ENCODE measurements around the gene CD22. TPM values are rescaled to one million over a fixed set of nuclear protein-coding genes. Genes with fewer than 3 reads are reported as not detected.

The CD22 gene
- total RNA-seq, 1 donor: not detected

DNA sequence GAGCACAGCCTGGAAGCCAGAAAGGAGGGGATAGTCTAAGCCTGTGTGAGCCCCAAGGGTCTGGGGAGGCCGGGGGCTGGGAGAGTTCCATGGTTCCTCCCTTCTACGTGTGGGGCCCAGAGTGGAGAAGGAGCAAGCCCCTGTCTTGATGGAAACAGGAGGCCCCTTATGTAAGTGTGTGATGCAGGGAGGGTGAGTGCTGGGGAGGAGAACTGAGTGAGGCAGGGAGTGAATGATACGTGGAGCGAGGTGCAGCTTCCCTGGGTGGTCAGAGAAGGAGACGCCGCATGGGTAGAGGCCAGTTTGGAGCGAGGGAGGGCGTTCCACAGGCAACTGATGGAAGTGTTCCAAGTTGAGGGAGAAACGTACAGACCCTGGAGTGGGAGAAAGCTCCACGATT, 21.1 kb upstream of the CD22 start:
- no peak for DNase-seq (ENCODE audit: insufficient read length, low spot score, missing footprints)
- no peaks in the 10 kb centered on the region for H4K20me1 ChIP-seq (ENCODE audit: insufficient read depth, low read length)

DNA sequence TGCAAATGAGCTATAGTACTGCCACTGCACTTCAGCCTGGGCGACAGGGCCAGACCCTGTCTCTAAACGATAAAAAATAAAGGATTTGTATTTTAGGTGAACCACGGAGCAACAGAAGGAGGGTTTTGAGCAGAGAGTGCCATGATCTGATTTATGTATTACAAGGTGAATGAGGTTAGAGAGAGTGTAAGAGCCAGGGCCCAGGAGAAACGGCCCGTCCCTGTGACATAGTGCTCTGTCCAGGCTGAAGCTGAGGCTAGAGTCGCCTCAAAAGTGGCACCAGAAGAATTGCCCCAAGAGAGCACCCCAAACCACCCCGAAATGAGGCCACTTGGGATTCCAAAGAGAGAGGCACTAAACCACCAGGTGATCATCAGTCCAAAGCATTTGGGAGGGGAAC, 20.1 kb upstream of the CD22 start:
- no peaks in the 10 kb centered on the region for H3K4me1 ChIP-seq (ENCODE audit: insufficient read depth, low read length)
- DNase-seq (ENCODE audit: insufficient read length, low spot score, missing footprints): no peak

More for the DNA sequence above, 21.1 kb upstream of the CD22 start:
- Histone ChIP-seq H3K4me3 (ENCODE audit: insufficient read depth, low read length) (no peak overlapping the region), H3K79me2 (ENCODE audit: insufficient read depth, low read length) (no peaks in the 10 kb centered on the region), H3K4me2 (ENCODE audit: insufficient read depth, low read length) (no peak overlapping the region), H2AFZ (ENCODE audit: low read length) (no peak overlapping the region), H3K36me3 (ENCODE audit: insufficient read depth, low read length) (no peaks in the 10 kb centered on the region), H3K27ac (ENCODE audit: low read depth, low read length) (no peak overlapping the region), H3K4me1 (ENCODE audit: insufficient read depth, low read length) (no peaks in the 10 kb centered on the region), H3K27me3 (ENCODE audit: insufficient read depth, low read length) (no peaks in the 10 kb centered on the region), H3K9me3 (ENCODE audit: low read depth, low read length) (no peaks in the 10 kb centered on the region)
- TF ChIP-seq, protein P1, sequence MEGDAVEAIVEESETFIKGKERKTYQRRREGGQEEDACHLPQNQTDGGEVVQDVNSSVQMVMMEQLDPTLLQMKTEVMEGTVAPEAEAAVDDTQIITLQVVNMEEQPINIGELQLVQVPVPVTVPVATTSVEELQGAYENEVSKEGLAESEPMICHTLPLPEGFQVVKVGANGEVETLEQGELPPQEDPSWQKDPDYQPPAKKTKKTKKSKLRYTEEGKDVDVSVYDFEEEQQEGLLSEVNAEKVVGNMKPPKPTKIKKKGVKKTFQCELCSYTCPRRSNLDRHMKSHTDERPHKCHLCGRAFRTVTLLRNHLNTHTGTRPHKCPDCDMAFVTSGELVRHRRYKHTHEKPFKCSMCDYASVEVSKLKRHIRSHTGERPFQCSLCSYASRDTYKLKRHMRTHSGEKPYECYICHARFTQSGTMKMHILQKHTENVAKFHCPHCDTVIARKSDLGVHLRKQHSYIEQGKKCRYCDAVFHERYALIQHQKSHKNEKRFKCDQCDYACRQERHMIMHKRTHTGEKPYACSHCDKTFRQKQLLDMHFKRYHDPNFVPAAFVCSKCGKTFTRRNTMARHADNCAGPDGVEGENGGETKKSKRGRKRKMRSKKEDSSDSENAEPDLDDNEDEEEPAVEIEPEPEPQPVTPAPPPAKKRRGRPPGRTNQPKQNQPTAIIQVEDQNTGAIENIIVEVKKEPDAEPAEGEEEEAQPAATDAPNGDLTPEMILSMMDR (IDR thresholded peaks at IDR 0.05; ENCODE audit: extremely low read depth, low read depth, low read length): no peak

DNA sequence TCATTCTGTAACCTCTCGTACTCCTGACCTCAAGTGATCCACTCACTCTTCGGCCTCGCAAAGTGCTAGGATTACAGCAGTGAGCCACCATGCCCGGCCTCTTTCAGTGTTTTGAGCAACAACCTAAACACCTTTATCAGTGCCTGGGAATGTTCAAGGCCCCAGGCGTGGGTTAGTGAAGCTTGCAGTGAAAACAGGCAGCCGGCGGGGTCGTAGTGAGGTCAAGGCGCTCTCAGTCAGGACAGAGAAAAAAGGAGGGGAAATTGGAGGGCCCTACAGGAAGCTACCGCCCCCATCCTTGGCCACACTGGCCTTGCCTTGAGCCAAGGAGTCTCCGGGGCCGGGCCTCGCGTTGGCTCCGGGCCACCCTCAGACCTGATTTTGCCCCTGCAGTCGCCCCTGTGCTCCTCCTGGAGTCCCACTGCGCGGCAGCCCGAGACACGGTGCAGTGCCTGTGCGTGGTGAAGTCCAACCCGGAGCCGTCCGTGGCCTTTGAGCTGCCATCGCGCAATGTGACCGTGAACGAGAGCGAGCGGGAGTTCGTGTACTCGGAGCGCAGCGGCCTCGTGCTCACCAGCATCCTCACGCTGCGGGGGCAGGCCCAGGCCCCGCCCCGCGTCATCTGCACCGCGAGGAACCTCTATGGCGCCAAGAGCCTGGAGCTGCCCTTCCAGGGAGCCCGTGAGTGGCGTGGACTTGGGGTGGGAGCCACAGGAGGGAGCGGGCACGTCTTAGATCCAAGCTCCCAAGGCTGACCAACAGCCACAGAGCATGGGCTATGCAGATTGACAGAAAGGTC, 19.3 kb upstream of the CD22 start:
- peak; percentile 30 for DNase-seq (ENCODE audit: insufficient read length, low spot score, missing footprints)

More for the DNA sequence above, 20.1 kb upstream of the CD22 start:
- peak overlapping the region; percentile 47 for H2AFZ ChIP-seq (ENCODE audit: low read length)
- no peaks in the 10 kb centered on the region for H3K27me3 ChIP-seq (ENCODE audit: insufficient read depth, low read length)
- H3K36me3 ChIP-seq (ENCODE audit: insufficient read depth, low read length): no peaks in the 10 kb centered on the region
- H3K4me3 ChIP-seq (ENCODE audit: insufficient read depth, low read length): no peak overlapping the region
- H4K20me1 ChIP-seq (ENCODE audit: insufficient read depth, low read length): no peaks in the 10 kb centered on the region
- TF ChIP-seq, protein P1 (IDR thresholded peaks at IDR 0.05; ENCODE audit: extremely low read depth, low read depth, low read length): no peak
- no peaks in the 10 kb centered on the region for H3K9me3 ChIP-seq (ENCODE audit: low read depth, low read length)
- no peak overlapping the region for H3K27ac ChIP-seq (ENCODE audit: low read depth, low read length)
- H3K79me2 ChIP-seq (ENCODE audit: insufficient read depth, low read length): no peaks in the 10 kb centered on the region
- no peak overlapping the region for H3K4me2 ChIP-seq (ENCODE audit: insufficient read depth, low read length)

DNA sequence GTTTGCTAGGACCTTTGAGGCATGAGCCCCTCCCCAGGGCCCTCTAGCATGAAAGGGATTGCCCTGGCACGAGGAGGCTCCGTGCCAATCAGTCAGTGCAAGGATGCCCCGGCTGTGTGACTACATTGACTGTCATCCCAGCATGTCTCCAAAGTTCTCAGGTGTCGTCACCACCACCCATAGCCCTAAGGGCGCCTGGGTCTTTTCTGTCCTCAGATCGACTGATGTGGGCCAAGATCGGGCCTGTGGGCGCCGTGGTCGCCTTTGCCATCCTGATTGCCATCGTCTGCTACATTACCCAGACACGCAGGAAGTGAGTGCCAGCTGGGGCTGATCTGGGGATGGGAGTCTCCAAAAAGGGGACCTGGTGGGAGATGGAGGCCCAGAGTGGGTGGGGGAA, 18.7 kb upstream of the CD22 start:
- TF ChIP-seq, protein P1 (IDR thresholded peaks at IDR 0.05; ENCODE audit: extremely low read depth, low read depth, low read length): no peak
- Histone ChIP-seq H3K79me2 (ENCODE audit: insufficient read depth, low read length) (no peaks in the 10 kb centered on the region), H3K4me2 (ENCODE audit: insufficient read depth, low read length) (no peak overlapping the region), H2AFZ (ENCODE audit: low read length) (no peak overlapping the region), H3K9me3 (ENCODE audit: low read depth, low read length) (no peaks in the 10 kb centered on the region), H3K4me3 (ENCODE audit: insufficient read depth, low read length) (no peak overlapping the region), H3K4me1 (ENCODE audit: insufficient read depth, low read length) (no peaks in the 10 kb centered on the region), H4K20me1 (ENCODE audit: insufficient read depth, low read length) (no peaks in the 10 kb centered on the region), H3K36me3 (ENCODE audit: insufficient read depth, low read length) (no peaks in the 10 kb centered on the region), H3K27me3 (ENCODE audit: insufficient read depth, low read length) (no peaks in the 10 kb centered on the region), H3K27ac (ENCODE audit: low read depth, low read length) (no peak overlapping the region)
- DNase-seq (ENCODE audit: insufficient read length, low spot score, missing footprints): peak; percentile 31

More for the DNA sequence above, 19.3 kb upstream of the CD22 start:
- Histone ChIP-seq H3K36me3 (ENCODE audit: insufficient read depth, low read length) (no peaks in the 10 kb centered on the region), H3K27ac (ENCODE audit: low read depth, low read length) (no peak overlapping the region), H3K79me2 (ENCODE audit: insufficient read depth, low read length) (no peaks in the 10 kb centered on the region), H2AFZ (ENCODE audit: low read length) (peak overlapping the region; percentile 47), H3K27me3 (ENCODE audit: insufficient read depth, low read length) (no peaks in the 10 kb centered on the region), H4K20me1 (ENCODE audit: insufficient read depth, low read length) (no peaks in the 10 kb centered on the region), H3K4me2 (ENCODE audit: insufficient read depth, low read length) (no peak overlapping the region), H3K4me1 (ENCODE audit: insufficient read depth, low read length) (no peaks in the 10 kb centered on the region), H3K9me3 (ENCODE audit: low read depth, low read length) (no peaks in the 10 kb centered on the region), H3K4me3 (ENCODE audit: insufficient read depth, low read length) (no peak overlapping the region)
- TF ChIP-seq, protein P1 (IDR thresholded peaks at IDR 0.05; ENCODE audit: extremely low read depth, low read depth, low read length): no peak
